HG02885 (cell line): Measurements from ENCODE around the gene RPL11.
A peak's percentile ranks its signal among the peaks of the same experiment; 100 is the strongest.
"Not testable (repeated sequence)": the region's sequence is repeated elsewhere in the genome, so short reads cannot be mapped to it uniquely, and the experiment has no call there.

Source experiments
- ATAC-seq: cut with Tn5 transposase; IDR thresholded peaks from one replicate; pipeline ENCODE4 v1.9.1; 2021; ENCODE audit warnings: mild to moderate bottlenecking; ENCODE audit not compliant: unreplicated experiment, poor library complexity

Gene RPL11

GRCh38 chr1:23691499-23692307, at the start of gene RPL11:
Gene RPL11, plus strand, starts transcription at chr1:23691806. Its CDS starts 18 bp downstream, at chr1:23691824.
- peak; percentile 90 for ATAC-seq

- ATAC-seq, result no peak
Observed at GRCh38 chr1:23643736-23644554, 47.7 kb upstream of the RPL11 start.

GRCh38 chr1:23644555-23644866, 47.1 kb upstream of the RPL11 start:
- no peak for ATAC-seq

GRCh38 chr1:23645338-23645737, 46.3 kb upstream of the RPL11 start:
- no peak for ATAC-seq

DNA sequence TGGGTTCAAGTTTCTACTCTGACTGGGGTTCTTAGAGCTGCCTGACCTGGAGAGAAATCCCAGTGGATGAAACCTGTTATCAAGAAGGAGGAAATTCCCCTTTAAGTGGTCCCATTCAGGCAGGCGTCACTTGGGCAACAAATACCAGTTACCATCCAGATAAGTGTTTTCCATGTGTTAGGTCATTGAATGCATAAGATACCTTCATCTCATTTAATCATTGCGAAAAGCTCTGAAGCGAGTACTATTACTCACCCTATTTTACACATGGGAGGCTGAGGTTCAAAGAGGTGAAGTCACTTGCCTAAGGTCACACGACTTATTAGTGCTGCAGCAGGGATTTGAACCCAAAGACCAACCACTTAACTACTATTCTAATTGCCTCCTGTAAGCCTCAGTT, 45.5 kb upstream of the RPL11 start:
- ATAC-seq, result no peak

DNA sequence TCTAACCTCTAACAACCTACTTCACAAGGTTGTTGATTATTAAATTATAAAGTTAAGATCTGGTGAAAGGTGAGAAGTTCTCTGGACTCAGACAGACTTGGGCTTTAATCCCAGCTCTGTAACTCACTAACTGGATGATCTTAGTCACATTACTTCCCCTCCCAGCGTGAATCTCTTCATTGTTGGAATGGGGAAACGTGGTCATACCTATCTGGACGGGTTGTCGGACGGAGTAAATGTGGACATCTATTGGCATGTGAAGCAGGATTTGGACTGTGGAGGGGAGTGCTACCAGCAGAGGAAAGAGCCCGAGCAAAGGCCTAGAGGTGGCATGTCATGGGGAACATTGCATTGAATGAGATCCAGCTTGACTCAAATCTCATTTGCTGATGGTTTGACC, 45.1 kb upstream of the RPL11 start:
- ATAC-seq, result no peak

DNA sequence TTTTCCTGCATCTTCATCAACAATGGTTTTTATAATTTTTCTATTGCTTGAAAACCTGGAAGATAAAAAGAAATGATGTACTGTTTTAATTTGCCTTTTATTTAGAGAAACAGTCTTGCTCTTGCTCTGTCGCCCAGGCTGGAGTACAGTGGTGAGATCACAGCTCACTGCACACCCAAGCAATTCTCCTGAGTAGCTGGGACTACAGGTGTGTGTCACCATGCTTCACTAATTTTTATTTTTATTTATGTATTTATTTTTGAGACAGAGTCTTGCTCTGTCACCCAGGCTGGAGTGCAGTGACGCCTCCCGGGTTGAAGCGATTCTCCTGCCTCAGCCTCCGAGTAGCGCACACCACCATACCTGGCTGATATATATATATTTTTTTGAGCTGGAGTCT, 43.0 kb upstream of the RPL11 start:
- ATAC-seq, result no peak

DNA sequence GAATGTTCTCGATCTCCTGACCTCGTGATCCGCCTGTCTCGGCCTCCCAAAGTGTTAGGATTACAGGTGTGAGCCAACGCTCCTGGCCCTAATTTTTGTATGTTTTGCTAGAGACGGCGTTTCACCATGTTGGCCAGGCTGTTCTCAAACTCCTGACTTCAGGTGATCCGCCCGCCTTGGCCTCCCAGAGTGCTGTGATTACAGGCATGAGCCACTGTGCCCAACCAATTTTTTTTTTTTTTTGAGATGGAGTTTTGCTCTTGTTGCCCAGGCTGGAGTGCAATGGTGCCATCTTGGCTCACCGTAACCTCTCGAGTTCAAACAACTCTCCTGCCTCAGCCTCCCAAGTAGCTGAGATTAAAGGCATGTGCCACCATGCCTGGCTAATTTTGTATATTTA, 42.4 kb upstream of the RPL11 start:
- not testable (repeated sequence) for ATAC-seq

- ATAC-seq, result no peak
Observed at GRCh38 chr1:23650344-23650990, 41.1 kb upstream of the RPL11 start.

GRCh38 chr1:23651069-23651808, 40.4 kb upstream of the RPL11 start:
- ATAC-seq, result no peak

GRCh38 chr1:23657659-23658275, 33.8 kb upstream of the RPL11 start:
- ATAC-seq, result no peak

- ATAC-seq, result no peak
Observed at GRCh38 chr1:23660671-23661070, 30.9 kb upstream of the RPL11 start.

GRCh38 chr1:23661887-23662286, 29.7 kb upstream of the RPL11 start:
- no peak for ATAC-seq

- no peak for ATAC-seq
Observed at GRCh38 chr1:23664837-23665795, 26.5 kb upstream of the RPL11 start.

DNA sequence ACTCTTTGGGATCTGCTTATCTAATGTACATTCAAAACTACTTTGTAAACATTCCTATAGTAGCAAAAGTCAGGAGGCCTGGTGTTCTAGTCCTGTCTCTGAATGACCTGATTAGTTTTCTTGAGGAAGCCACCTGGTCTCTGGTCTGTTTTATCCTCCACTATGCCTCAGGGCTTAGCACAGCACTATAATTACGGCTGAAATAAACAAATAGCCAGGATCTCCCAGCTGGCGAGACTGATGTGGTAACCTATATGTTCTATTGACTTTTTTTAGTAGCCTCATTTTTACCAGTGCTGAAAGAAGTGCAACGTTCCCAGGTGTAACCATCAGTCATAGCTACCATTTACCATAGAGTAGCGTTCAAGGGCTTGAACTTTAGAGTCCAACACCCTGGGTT, 24.2 kb upstream of the RPL11 start:
- ATAC-seq, result no peak

DNA sequence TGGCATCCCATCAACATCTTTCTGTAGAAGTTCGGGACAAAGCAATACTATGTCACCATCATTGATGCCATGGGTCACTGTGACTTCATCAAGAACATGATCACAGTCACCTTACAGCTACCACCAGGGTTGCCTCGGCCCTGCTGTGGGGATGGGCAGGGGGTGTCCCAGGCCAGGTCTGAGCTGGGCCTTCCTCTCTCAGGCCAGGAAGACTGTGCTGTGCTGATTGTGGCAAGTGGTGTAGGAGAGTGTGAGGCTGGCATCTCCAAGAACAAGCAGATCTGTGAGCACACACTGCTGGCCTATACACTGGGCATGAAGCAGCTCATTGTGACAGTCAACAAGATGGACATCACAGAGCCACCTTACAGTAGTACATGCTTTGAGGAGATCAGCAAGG, 20.9 kb upstream of the RPL11 start:
- no peak for ATAC-seq

- ATAC-seq, result no peak
Observed at GRCh38 chr1:23673086-23673813, 18.4 kb upstream of the RPL11 start.

DNA sequence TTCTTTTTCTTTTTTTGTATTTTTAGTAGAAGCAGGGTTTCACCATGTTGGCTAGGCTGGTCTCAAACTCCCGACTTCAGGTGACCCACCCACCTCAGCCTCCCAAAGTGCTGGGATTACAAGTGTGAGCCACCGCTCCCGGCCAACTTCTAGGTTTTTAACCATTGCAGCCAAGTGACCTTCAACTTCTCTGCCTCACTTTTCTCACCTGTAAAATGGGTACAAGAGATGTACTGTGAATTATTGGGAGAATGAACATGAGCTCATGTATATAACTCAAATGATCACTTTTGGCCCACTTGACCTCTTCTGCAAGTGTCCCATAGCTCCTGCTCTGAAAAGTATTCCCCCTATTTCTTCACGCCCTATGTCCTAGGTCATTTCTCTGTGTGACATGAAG, 11.8 kb upstream of the RPL11 start:
- ATAC-seq, result no peak
